GM12891 (cell line): ENCODE data around the gene APOB.

ENCODE experiments used
- POLR2A ChIP-seq: IDR thresholded peaks from 2 replicates; pipeline ENCODE4 v1.6.1; 2011; ENCODE audit warnings: low read depth, low read length, control low read depth
- POLR2AphosphoS5 ChIP-seq: IDR thresholded peaks from 2 replicates; pipeline ENCODE4 v1.6.1; 2011; ENCODE audit warnings: low read depth, low read length, control low read depth
- SPI1 ChIP-seq: IDR thresholded peaks from 2 replicates; pipeline ENCODE4 v1.6.1; 2011; ENCODE audit warnings: low read depth, low read length, control low read depth
- TAF1 ChIP-seq: IDR thresholded peaks from 2 replicates; pipeline ENCODE4 v1.6.1; 2011; ENCODE audit warnings: low read depth, low read length, control low read depth

DNA sequence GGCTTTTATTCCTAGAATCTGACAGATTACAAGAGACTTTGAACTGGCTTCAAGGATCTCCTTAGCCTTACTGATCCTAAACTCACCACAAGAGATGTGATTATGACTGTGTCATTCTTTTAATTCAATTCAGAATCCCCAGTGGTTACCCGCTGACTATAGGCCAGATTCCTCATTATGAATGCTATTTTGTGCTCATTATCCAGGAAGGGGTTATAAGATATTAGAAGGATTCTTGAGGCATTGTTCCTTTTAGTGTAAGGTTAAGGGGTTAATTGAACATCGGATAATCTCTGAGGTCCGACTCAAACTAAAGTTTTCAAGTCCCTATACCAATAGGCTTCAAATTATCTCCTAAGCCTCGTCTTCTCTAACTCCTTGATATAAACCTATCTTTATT is 40.5 kb upstream of the APOB start:
- TF ChIP-seq POLR2A = no peak
- no peak for TF ChIP-seq POLR2AphosphoS5
- TF ChIP-seq TAF1 = no peak
- TF ChIP-seq SPI1 = no peak
